Measurements from ENCODE around the gene BMP8A.
"Not testable (repeated sequence)": the region's sequence is repeated elsewhere in the genome, so short reads cannot be mapped to it uniquely, and the experiment has no call there.

Gene BMP8A

DNA sequence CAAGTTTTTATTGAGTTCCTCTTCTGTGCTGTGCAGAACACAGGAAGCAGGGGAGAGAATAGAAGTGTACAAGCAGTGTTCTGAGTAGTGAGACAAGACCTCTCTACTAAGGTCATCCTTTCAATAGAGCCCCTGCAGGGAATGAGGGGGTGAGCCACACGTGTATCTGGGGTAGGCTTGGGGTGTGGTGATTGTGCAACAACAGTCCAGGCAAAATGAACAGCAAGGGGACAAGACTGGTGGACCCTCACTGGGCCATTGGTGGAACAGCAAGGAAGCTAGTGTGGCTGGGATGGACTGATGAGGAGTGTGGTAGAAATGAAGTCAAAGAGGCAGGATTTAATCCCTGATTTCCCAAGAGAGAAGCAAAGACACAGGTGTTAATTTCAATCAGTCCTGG is 8.2 kb upstream of the BMP8A start:
- DNase-seq, result no peak

DNA sequence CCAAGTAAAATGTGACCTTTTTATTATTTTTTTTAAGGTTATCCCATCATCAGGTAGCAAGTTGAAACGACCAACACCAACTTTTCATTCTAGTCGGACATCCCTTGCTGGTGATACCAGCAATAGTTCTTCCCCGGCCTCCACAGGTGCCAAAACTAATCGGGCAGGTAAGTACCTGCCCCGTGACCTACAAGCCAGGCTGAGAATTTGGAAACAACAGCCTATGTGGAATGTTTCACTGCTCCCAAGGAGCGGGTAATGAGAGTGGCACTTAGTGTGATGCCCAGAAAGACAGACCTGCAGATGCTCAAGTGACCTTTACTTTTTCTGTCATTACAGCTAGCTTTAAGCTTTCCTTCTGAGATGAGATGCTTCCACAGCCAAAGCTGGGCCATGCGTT is 6.9 kb upstream of the BMP8A start:
- DNase-seq, result no peak

DNA sequence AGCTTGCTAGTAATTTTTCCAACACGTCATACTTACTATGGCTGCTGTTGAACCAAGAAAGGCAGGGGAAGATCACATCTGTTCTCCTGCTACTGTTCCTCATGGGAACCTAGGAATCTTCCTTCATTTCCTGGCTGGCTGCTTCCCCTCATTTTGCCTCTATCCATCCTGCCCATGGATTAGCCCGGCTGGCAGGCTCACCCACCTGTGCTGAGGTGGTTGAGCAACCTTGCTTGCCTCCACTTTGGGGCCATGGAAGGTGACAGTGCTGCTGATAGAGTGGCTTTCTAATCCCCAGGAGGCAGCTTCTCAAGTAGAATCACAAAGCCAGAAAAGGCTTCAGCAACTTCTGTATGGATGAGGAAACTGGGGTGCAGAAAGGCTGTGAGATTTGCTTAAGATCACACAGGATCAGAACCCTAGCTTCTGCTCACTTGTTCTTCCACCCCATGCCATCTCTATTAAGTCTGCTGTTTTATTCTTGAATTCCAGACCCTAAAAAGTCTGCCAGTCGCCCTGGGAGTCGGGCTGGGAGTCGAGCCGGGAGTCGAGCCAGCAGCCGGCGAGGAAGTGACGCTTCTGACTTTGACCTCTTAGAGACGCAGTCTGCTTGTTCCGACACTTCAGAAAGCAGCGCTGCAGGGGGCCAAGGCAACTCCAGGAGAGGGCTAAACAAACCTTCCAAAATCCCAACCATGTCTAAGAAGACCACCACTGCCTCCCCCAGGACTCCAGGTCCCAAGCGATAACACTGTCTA is 6.2 kb upstream of the BMP8A start:
- DNase-seq, result no peak

DNA sequence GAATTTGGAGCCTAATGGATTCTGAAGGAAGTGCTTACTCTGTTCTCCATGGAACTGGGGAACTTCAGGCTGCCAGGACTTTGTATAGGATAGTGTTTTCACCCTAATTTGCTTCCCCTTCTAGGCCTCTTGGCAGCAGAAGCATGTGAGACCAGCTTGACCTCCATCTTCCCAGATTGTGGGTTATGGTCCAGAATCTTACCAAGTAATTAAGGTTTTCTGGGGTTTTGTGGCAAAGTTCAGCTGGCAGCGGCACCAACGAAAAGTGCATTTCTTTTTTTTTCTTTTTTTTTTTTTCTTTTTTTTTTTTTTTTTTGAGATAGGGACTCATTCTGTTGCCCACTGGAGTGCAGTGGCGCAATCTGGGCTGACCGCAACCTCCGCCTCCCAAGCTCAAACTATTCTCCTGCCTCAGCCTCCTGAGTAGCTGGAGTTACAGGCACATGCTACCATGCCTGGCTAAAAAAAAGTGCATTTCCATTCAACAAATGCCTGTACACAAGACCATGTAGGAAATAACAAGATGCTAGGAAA is 3.4 kb upstream of the BMP8A start:
- DNase-seq, result no peak

DNA sequence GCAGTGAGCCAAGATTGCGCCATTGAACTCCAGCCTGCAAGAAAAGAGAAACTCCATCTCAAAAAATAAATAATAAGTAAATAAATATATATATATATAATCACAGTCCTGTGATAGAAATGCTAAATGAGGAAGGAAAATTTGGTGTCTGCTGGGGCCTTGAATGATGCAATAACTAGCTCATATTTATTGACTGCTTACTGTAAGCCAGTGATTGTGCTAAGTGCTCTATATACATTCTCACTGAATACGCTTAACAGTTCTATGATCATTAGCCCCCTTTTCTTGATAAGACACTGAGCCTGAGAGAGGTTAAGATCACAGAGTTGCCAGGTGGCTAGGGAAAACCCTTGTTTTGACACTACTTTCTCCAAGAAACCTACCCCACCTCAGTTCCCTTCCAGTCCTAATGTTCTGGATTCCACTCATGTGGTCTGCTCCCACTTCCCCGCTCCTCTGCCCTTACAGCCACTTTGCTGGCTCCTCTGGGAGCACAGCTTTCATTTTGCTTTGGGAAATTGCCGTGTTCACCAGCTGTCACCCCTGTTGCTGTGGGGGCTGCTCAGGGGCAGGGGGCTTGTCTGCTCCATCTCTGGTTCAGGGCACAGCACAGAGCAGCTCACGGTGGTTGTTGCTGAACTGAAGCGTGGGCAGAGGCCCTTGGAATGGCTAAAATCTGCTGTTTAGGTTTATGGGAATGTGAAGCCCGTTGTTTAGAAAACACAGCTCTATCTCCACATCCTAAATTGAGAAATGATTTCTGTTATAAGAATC is 2.5 kb upstream of the BMP8A start:
- no peak for DNase-seq

DNA sequence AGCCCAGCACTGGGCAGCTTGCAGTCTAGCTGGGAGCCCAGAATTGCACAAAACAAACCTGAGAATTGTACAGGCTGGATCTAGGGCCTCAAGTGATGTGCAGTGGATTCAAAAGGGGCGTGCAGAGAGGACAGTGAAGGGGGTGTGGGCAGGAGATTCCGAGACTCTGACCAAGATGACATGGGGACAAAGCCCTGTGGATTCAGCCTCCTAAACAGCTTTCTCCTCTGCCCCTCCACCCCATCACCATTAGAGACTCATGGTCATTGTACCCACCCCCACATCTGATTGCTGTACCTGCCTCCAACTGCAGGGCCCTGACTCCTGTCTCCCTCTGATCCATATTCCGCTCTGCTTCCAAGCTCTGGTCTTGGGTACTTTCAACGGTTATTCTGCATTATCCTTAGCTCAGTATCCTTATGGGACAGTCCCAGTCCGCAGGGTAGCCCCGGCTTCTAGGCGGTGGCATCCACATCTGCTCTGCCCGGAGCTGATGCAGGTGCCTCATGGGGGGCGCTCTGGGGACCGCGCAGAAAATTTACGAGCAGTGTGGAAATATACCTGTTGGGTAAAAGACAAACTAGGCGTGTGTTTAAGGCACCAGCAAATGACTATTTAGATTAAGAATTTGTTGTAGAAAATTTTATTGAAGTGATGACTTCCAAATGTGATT is 1.7 kb upstream of the BMP8A start:
- no peak for DNase-seq

DNA sequence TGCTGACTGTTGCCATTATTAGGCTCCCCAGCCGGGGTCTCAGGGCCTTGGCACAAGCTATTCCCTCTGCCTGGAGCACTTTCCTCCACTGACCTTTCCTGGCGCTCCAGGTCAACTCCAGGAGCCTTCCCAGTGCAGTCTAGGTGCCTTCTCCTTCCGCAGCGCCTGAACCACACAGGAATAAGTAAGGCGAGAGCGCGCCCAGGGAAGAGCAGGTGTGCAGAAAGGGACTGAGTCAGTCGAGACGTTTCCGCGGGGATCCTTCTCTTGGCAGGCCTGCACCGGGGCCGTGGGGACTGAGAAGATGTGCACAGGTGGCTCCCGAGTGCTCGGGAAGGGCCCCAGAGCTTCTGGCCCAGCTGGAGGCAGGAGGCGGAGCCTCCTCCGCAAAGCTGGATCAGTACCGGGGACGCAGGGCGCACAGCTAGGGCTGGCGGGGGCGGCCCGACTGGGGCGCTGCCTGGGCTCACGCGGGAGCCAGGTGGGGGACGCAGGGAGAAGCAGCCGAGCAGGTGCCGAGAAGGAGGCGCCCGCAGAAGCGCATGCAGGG is 765 bp upstream of the BMP8A start:
- DNase-seq, result no peak

DNA sequence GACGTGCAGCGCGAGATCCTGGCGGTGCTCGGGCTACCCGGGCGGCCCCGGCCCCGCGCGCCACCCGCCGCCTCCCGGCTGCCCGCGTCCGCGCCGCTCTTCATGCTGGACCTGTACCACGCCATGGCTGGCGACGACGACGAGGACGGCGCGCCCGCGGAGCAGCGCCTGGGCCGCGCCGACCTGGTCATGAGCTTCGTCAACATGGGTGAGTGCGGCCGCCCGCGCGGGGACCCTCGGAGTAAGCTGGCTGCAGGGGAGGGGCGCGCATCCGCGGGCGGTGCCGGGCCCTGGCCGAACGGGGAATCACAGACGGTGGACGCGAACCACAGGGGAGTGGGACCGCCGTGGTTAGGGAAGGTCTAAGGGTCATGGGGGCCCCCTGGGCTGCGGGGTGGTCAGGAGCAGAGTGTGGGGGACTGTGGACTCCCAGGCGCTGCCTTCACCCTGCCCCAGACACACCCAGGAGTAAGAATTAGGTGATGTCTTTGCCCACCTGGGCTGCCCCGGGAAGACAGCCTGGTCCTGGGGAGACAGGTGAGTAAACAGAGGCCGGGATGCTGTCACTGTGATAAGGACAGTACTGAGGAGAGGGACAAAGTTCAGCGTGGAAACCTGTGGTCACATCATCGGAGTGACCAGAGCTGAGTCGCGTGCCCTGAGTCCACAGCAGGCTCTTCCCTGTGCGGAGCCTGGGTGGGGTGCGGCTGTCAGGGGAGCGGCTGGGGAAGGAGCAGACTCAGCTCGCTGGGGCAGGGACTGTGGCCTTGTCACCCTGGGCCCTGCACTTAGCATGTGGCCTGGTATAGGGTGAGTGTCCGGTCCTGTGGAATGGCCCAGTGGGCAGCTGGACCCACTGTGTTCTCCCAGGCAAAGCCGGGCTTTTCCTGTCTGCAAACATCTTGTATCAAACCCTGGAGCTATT is 944 bp downstream of the BMP8A start:
- not testable (repeated sequence) for DNase-seq

DNA sequence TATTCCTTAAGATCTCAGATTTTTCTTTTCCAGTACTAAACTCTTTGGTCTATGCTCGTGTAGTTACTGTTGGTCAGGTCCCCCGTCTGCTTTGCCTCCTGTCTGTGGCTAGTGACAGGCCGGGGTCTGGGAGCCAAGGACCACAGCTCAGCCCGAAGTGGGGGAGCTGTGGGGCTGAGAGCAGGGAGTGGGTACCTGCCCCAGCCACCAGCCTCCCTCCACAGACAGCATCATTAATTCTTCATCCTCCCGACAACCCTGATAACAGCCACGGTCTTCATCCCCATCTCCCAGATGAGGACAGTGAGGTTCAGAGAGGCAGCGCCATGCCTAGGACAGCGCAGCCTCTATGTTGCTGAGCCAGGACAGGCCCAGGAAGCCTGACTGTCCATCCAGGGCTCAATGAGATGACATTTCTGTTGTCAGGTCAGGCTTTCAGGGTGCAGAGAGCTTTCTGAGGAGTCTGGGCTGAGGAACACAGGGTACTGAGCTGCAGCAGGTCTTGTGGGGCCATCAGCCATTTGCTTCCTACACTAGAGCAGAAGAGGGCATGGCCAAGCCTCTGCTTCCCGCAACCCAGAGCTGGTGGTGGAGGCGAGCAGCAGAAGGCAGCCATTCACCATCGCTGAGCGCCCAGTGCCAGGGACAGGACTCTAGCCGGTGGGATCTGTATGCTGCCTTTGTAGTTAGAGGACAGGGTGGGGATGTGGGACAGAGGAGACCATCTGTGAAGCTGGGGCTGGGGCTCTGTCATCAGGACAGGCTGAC is 1.8 kb downstream of the BMP8A start:
- DNase-seq, result not testable (repeated sequence)

DNA sequence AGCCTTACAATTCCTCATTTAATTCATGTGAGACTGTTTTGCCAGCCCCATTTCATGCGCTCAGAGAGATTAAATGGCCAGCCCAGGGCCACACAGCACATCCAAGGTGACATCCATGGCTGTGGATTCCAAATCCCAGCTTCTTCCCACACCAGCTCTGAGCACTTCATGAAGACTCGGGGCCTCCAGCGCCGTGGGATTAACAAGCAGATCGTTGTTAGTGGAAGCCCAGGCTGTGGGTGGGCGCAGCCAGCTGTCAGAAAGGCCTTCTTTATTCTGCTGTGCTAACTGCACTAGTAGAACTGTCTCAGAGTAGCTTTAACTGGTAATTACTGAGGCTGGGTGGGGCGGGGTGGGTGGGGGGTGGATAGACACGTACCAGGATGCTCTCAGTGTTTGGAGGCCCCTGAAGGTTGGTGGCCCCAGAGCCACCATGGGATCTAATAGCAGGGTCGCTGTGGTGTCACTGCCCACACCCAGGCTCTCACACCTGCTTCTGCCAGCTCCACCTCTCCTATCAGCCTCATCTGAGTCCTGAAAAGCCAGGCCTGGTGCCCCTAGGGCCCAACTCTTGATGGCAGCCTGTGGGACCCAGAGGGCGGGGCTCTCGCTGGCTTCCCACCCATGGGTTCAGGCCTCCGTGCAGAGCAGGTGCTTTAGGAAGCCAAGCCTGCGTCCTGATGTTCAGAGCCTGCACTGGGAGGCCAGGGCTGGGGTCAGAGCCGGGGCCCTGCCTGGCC is 3.4 kb downstream of the BMP8A start:
- no peak for DNase-seq

DNA sequence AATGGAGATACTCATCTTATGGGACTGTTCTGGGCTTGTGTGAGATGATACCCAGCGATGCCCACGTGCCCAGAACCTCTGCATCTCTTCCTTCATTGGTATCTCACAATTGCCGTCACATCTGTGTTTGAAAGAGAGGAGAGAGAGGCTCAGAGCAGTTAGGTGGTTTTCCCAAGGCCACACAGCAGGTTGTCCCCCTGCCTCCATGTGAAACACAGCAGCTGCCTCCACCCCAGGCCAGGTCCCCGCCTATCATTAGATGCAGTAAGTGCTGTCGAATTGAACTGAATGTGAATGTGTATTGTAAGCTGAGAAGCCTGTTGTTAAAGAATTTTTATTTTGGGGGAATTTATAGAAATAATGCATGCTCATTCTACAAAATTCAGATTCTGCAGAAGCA is 5.1 kb downstream of the BMP8A start:
- DNase-seq, result not testable (repeated sequence)

DNA sequence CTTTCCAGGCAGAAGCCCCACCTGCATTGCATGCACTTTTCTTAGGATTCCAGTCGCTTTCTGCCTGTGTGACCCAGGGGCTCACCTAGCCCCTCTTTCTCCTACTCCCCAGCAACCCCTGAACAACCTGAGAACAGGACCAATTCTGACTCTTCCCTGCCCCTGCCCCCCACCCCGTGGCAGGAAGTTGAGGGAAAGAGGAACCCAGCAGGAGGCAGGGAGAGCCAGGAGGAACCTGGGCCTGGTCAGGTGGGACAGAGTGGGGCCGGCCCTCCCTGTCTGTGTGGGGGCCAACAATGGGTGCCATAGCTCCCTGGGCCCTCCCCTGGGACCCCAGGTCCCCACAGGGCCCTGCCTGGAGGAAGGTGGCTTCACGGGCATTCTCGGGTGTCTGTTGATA is 6.1 kb downstream of the BMP8A start:
- no peak for DNase-seq

DNA sequence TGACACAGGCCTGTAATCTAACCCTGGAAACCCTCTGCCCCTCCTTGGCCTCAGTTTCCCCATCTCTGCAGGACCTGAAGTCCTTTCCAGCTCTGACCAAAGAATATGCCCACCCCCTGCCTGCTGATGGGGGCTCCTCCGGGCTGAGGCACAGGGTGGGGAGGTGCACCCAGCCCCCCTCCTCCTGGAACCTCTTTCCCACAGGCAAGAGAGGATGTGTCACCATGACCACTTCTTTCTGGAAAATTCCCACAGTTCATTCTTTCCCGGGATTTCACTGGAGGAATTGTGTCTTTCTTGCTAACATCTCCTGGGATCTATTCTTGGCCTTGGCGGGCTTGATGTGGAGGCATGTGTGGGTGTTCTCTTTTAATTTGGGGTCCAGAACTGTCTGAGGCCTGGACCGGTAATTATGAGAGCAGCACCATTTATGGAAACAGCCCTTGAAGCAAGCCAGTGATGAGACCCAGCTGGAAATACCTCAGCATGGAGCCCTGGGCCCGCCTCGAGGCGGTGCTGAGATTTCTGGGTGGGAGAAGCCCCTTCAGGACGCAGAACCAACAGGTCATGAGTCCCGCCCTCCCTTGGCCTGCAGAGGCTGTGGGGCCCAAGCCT is 6.8 kb downstream of the BMP8A start:
- DNase-seq, result not testable (repeated sequence)

DNA sequence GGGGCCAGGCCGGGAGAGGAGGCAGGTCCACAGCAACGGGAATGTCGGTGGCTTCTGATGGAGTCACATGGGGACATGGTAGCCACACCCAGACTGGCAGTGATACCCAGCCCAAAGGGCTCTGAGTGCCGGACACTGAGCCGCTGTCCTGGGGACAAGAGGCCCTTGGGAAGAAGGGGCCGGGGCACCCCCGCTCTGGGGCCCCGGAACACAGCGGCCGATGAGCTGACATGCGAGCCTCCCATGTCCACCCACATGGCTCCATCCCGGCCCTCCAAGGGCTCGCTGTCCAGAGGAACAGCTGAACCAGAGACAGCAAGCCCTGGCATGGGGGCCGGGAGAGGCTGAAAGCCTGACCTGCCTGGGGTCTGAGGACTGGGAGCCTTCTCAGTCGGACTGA is 7.4 kb downstream of the BMP8A start:
- not testable (repeated sequence) for DNase-seq

DNA sequence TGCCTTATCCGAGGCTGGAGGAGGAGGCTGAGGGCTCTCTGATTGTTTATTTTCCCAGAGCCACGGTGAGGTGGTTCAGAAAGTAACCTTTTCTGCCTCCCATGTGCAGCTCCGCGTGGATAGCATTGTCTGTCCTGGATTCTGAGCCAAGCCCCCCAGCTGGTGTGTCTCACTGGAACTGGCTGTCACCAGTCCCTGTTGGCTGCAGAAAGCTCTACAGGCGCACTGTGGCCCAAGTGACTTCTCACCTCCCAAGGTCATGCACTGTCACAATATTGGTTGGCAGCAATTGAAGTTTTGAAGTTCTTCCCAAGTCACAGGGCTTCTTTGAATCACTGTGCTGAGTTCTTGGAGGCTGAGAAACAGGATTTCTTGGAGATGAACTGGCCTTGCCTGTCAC is 8.2 kb downstream of the BMP8A start:
- DNase-seq, result no peak

DNA sequence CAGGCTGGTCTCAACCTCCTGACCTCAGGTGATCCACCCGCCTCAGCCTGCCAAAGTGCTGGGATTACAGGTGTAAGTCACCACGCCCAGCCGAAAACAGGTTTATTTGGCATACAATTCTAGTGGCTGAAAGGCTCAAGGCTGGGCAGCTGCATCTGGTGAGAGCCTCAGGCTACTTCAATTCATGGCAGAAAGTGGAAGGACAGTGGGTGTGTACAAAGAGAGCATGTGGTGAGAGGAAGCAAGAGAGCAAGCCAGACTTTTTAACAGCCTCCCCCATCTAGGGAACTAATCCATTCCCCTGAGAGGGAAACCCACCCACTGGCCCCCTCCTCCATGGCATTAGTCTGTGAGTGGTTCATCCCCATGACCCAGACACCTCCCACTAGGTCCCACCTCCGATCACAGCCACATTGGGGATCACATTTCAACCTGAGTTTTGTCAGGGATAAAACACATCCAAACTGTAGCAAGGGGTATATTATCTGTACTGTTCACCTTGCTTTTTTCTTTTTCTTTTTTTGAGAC is 9.5 kb downstream of the BMP8A start:
- no peak for DNase-seq

DNA sequence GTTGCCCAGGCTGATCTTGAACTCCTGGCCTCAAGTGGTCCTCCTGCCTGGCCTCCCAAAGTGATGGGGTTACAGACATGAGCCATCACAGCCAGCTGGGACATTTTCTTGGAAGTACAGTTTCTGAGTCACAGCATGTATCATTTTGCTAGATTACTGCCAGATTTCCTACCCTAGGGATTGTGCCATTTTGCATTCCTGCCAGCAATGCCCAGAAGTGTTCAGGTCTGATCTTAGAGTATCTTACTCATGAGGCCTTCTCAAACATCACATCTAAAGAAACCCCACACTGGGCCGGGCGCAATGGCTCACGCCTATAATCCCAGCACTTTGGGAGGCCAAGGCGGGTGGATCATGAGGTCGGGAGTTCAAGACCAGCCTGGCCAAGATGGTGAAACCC is 10.2 kb downstream of the BMP8A start:
- no peak for DNase-seq

DNA sequence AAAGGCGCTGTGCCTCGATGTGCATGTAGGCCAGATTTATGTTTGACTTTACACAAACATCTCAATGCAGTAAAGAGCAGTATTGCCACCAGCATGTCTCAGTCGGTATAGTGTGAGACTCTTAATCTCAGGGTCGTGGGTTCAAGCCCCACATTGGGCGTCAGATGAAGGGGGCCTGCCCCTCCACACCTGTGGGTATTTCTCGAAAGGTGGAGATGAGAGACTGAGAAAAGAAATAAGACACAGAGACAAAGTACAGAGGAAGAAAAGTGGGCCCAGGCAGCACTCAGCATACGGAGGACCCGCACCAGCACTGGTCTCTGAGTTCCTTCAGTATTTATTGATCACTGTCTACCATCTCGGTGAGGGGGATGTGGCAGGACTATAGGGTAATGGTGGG is 13.0 kb downstream of the BMP8A start:
- DNase-seq, result not testable (repeated sequence)

DNA sequence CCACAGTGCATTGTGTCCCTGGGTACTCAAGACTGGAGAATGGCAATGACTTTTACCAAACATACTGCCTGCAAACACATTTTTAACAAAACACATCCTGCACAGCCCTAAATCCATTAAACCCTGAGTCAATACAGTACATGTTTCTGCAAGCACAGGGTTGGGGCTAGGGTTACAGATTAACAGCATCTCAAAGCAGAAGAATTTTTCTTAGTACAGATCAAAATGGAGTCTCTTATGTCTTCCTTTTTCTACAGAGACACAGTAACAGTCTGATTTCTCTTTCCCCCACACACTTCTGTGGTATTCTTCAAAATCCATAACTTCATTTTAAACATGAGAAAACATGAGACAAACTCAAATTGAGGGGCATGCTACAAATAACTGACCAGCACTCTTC is 13.9 kb downstream of the BMP8A start:
- DNase-seq, result no peak

Data from NCI-H524 treated with DMSO at 0.1 percent for 48 hours (cell line).